Astrocyte of the cerebellum (primary cell): ENCODE measurements around the gene KLK13.

ENCODE experiments used
- DNase-seq: peaks from one replicate; pipeline ENCODE4 v3.0.0-alpha.2; 2011; ENCODE audit warnings: low read depth
- H3K4me3 ChIP-seq: 2 replicates; pipeline ENCODE4 v1.5.1; 2011; ENCODE audit warnings: mild to moderate bottlenecking, low read depth, low read length, moderate library complexity
- in situ Hi-C: cut with HindIII; loops from 2 replicates; pipeline ENCODE4 v1.10.0; 2017; ENCODE audit warnings: low sequenced_read_pairs
- TF ChIP-seq, protein P1 (sequence below): IDR thresholded peaks from 2 replicates; pipeline ENCODE4 v1.5.1; 2012; ENCODE audit warnings: low read length, low read depth, moderate library complexity, mild to moderate bottlenecking; ENCODE audit errors: missing control alignments

The KLK13 gene

DNA sequence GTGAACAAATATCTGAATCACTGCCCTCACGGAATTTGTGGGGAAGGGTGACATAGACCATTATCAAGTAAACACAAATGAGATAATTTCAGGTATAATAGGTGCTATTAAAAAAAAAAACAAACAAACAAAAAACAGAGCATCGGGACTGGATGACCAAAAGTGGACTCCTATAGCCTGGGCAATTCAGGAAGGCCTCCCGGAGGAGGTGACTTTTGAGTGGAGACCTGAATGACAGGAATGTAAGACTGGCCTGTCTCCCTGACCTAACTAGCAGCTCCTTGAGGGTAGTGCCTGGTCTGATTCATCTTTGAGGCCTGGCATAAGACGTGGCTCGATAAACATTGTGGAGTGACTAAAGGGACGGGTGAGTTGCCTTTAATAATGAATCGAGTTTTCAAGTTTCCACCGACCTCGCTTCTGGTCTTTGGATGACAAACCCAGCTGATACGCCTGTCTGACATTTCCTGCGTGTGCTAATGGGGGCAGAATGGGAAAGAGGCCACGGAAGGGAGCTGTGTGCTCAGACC lies 52.2 kb downstream of the KLK13 start:
- in situ Hi-C loops: no loop called here

DNA sequence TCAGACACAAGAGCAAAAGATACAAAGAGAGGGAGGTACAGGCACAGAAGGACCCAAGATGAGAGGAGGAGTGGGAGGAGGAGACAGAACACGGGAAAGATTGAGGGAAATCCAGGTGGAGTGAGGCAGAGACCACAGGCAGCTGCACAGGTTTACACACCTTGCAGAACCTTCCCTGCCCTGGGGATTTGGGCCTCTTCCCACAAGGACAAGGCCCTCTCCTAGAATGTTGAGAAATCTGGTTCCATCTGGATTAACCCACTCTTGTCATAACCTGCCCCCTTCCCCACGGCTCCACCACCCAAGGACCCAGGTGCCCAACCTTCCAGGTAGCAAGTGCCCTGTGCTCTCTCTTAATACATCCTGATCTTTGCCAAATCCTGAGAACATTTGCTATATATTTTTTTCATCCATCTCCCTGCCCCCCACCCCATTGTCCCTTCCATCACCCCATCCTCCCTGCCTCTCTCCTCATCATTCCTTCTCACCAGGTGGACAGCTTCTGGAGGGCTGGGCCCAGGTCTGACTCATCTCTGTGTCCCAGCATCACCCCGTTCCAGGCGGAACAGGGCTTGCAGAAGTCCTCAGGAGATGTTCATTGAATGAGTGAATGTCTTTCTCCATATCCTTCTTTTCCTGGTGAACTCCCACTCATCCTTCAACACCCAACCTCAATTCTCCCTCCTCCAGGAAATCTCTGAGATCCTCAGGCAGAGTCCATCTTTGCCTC lies 54.7 kb downstream of the KLK13 start:
- TF ChIP-seq, protein P1, sequence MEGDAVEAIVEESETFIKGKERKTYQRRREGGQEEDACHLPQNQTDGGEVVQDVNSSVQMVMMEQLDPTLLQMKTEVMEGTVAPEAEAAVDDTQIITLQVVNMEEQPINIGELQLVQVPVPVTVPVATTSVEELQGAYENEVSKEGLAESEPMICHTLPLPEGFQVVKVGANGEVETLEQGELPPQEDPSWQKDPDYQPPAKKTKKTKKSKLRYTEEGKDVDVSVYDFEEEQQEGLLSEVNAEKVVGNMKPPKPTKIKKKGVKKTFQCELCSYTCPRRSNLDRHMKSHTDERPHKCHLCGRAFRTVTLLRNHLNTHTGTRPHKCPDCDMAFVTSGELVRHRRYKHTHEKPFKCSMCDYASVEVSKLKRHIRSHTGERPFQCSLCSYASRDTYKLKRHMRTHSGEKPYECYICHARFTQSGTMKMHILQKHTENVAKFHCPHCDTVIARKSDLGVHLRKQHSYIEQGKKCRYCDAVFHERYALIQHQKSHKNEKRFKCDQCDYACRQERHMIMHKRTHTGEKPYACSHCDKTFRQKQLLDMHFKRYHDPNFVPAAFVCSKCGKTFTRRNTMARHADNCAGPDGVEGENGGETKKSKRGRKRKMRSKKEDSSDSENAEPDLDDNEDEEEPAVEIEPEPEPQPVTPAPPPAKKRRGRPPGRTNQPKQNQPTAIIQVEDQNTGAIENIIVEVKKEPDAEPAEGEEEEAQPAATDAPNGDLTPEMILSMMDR: no peak
- DNase-seq: no peak
- in situ Hi-C loops: no loop called here
- no peak overlapping the region for H3K4me3 ChIP-seq

More for the DNA sequence above, 52.2 kb downstream of the KLK13 start:
- no peak overlapping the region for H3K4me3 ChIP-seq
- no peak for DNase-seq
- TF ChIP-seq, protein P1: no peak

DNA sequence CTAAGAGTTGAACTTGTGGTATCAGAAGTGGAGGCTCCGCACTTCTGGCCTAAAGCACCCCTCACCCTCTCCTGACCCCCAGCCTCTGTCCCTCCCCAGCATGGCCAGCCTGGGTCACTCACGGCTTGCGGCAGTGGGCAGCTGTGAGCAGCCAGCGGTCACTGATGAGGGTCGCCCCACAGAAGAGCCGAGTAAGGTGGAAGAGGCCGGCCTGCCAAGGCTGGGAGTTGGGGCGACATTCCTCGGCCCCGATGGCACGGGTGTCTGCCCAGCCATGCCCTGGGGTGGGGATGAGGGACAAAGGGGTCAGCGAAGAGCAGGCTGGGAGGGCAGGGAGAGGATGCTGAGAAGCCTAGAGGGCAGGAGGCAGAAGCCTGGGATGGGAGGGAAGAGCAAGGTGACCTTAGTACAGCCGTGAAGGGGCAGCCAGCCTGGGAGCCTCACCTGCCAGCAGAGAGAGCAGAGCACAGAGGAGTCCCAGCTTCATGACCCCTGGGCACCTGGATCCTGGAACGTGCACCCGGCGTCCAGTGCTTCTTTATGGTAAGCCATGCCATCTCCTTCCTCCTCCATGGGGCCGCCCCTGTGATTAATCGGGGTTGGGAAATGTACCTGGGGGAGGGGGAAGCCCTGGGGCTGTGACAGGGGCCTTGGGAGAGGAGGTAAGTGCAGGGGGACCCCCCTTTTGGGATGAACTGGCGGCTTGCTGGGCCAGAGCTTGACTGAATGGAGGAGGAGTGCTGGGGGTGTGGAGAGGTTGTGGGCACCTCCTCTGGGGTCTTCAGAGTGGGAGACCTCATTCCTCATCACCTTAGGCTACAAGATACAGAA lies 55.6 kb downstream of the KLK13 start:
- DNase-seq: no peak
- in situ Hi-C loops: no loop called here
- TF ChIP-seq, protein P1: no peak
- no peak overlapping the region for H3K4me3 ChIP-seq

DNA sequence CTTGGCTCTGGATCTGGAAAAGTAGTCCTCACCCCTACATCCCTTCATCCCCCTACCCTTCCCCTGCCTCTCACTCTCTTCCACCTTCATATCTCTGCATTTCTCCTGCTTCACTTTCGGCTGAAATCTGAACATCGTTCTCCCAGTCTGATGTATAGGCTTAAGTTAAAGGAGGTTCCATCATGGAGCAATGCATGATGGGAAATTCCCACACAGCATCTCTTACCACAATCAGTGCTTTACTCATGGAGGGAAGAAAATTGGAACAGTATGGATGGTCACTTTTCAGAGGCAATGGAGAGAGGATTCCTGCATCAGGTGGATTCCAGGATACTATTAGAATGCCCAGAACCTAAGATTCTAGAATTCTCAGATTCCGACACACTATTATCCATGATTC lies 57.4 kb downstream of the KLK13 start:
- no peak overlapping the region for H3K4me3 ChIP-seq
- in situ Hi-C loops: no loop called here
- TF ChIP-seq, protein P1: no peak
- DNase-seq: no peak

DNA sequence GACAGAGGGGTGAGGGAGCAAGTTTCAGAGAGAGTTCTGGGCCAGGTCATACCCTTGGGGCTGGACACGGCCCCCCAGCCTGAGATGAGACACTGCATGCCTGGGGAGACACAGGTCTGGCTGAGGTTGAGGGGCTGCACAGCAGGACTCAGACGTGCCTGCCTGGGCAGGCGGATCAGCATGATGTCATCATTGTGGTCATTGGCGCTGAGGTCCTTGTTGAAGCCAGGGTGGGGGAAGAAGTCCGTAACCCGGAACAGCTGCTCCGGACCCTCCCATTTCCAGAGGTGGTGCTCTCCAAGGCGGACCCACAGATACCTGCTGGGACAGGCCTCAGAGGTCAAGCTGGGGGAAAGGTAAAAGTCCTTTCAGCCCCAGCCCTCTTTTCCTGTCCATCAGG lies 58.5 kb downstream of the KLK13 start:
- H3K4me3 ChIP-seq: no peak overlapping the region
- TF ChIP-seq, protein P1: no peak
- in situ Hi-C loops: no loop called here
- DNase-seq: no peak
